HCT116 (cell line): Measurements from ENCODE around the gene SYNGR3. TPM values are rescaled to one million over a fixed set of nuclear protein-coding genes. Genes with fewer than 3 reads are reported as not detected.

Experiments
- ATAC-seq: fragments of 200-7000 bp; cut with Tn5 transposase; 2 replicates; pipeline ENCODE4 v1.9.1; 2020; ENCODE audit warnings: mild to moderate bottlenecking, moderate library complexity
- BruUV-seq: library from RNA; stranded (reverse); fragments of 400-500 nt; replicated peaks from 2 replicates; lab custom pipeline; 2021; lab: Mats Ljungman, UMichigan
- CTCF ChIA-PET: fragments of 300-600 bp; sonication (Branson Sonifier 250); formaldehyde crosslinking; loops from one replicate; lab custom pipeline; 2021; ENCODE audit warnings: antibody characterized with exemption; lab: Charles Lee
- POLR2A ChIA-PET: fragments of 300-600, 350-600 bp; sonication (Branson Sonifier 250); formaldehyde crosslinking; loops from one replicate; lab custom pipeline; 2021; ENCODE audit warnings: antibody characterized with exemption; lab: Charles Lee
- RAD21 ChIA-PET, 2 experiments: fragments of 300-600 bp; sonication (Branson Sonifier 250); formaldehyde crosslinking; loops; one replicate each; lab custom pipeline; 2023; ENCODE audit warnings: low total read pairs in 2 of 2; ENCODE audit not compliant: uncharacterized antibody in 2 of 2, unreplicated experiment in 2 of 2, low non-redundant PET in 1 of 2; lab: Charles Lee
- DNase-seq: peaks from one replicate; pipeline ENCODE4 v3.0.0-alpha.2; 2010; ENCODE audit warnings: low read depth, low spot score
- H2AFZ ChIP-seq: fragments of 200-600 bp; shearing (Covaris generic), sonication (generic); 2 replicates; pipeline ENCODE4 v1.6.1; 2017; ENCODE audit warnings: low read depth, mixed run types, mixed read lengths, antibody characterized with exemption, low read length; ENCODE audit not compliant: poor library complexity, severe bottlenecking
- H3K27ac ChIP-seq: 2 replicates; pipeline ENCODE4 v1.5.1; 2012; ENCODE audit warnings: low read depth, low read length
- H3K27me3 ChIP-seq: fragments of 200-600 bp; sonication (generic); 2 replicates; pipeline ENCODE4 v1.6.1; 2016; ENCODE audit warnings: mixed run types, low read length, mixed read lengths; ENCODE audit not compliant: insufficient read depth
- H3K36me3 ChIP-seq, 2 experiments: fragments of 200-500 bp in 1 of 2; fragments of 200-600 bp in 1 of 2; sonication (Bioruptor generic) in 1 of 2; sonication (generic) in 1 of 2; 2 replicates each; pipeline versions ENCODE4 v1.5.1 to v1.6.1; 2014 to 2016; ENCODE audit warnings: low read length in 2 of 2, inconsistent platforms in 1 of 2, mixed read lengths in 1 of 2, mixed run types in 1 of 2; ENCODE audit not compliant: insufficient read depth in 2 of 2, control insufficient read depth in 1 of 2
- H3K4me1 ChIP-seq, 2 experiments: fragments of 200-600 bp in 1 of 2; sonication (generic) in 1 of 2; 2 replicates each; pipeline versions ENCODE4 v1.5.1 to v1.6.1; 2012 to 2017; ENCODE audit warnings: low read length in 2 of 2, inconsistent platforms in 1 of 2, mild to moderate bottlenecking in 1 of 2, mixed read lengths in 1 of 2, mixed run types in 1 of 2, moderate library complexity in 1 of 2; ENCODE audit not compliant: insufficient read depth in 2 of 2, control insufficient read depth in 1 of 2
- H3K4me2 ChIP-seq: fragments of 200-600 bp; sonication (generic); 2 replicates; pipeline ENCODE4 v1.6.1; 2017; ENCODE audit warnings: mixed run types, low read length, mixed read lengths
- H3K4me3 ChIP-seq, 2 experiments: fragments of 200-600 bp in 1 of 2; sonication (generic) in 1 of 2; replicated peaks in 1 of 2; 2 replicates each; pipeline ENCODE4 v1.5.1; 2011 to 2016; ENCODE audit warnings: low read length in 2 of 2, control low read depth in 1 of 2, low read depth in 1 of 2, mild to moderate bottlenecking in 1 of 2, mixed read lengths in 1 of 2, mixed run types in 1 of 2
- H3K79me2 ChIP-seq: fragments of 200-600 bp; sonication (generic); 2 replicates; pipeline ENCODE4 v1.6.1; 2017; ENCODE audit warnings: mild to moderate bottlenecking, mixed run types, low read length, moderate library complexity, mixed read lengths; ENCODE audit not compliant: insufficient read depth
- H3K9ac ChIP-seq: fragments of 200-600 bp; sonication (generic); 2 replicates; pipeline ENCODE4 v1.6.1; 2016; ENCODE audit warnings: low read length, mixed read lengths
- H3K9me2 ChIP-seq: fragments of 200-600 bp; sonication (generic), shearing (Covaris generic); 2 replicates; pipeline ENCODE4 v1.6.1; 2017; ENCODE audit warnings: mixed run types, mild to moderate bottlenecking, moderate library complexity; ENCODE audit not compliant: insufficient read depth
- H3K9me3 ChIP-seq, 2 experiments: fragments of 200-500 bp in 1 of 2; fragments of 200-600 bp in 1 of 2; sonication (Bioruptor generic) in 1 of 2; sonication (generic) in 1 of 2; 2 replicates each; pipeline ENCODE4 v1.6.1; 2014 to 2017; ENCODE audit warnings: low read length in 2 of 2, mixed read lengths in 2 of 2, inconsistent platforms in 1 of 2, low read depth in 1 of 2, mild to moderate bottlenecking in 1 of 2, mixed run types in 1 of 2, moderate library complexity in 1 of 2; ENCODE audit not compliant: control insufficient read depth in 1 of 2, insufficient read depth in 1 of 2
- H4K20me1 ChIP-seq: fragments of 200-600 bp; sonication (generic), shearing (Covaris generic); 2 replicates; pipeline ENCODE4 v1.6.1; 2017; ENCODE audit warnings: mixed run types, mild to moderate bottlenecking, moderate library complexity; ENCODE audit not compliant: insufficient read depth
- ATF3 ChIP-seq: IDR thresholded peaks from 2 replicates; pipeline ENCODE4 v1.6.1; 2012
- CBX3 ChIP-seq: IDR thresholded peaks from 2 replicates; pipeline ENCODE4 v1.6.1; 2012; ENCODE audit warnings: low read depth
- CEBPB ChIP-seq: IDR thresholded peaks from 2 replicates; pipeline ENCODE4 v1.6.1; 2012; ENCODE audit warnings: low read depth
- CTCF ChIP-seq, 3 experiments: fragments of 200-600 bp in 1 of 3; sonication (generic) in 1 of 3; IDR thresholded peaks in 2 of 3; conservative IDR thresholded peaks in 1 of 3; 2 replicates each; pipeline ENCODE4 v1.5.1; 2012 to 2017; ENCODE audit warnings: low read depth in 2 of 3, low read length in 2 of 3, antibody characterized with exemption in 1 of 3, borderline replicate concordance in 1 of 3, control low read depth in 1 of 3, mild to moderate bottlenecking in 1 of 3, mixed read lengths in 1 of 3, mixed run types in 1 of 3, moderate library complexity in 1 of 3; ENCODE audit not compliant: insufficient read depth in 1 of 3
- EGR1 ChIP-seq: IDR thresholded peaks from 2 replicates; pipeline ENCODE4 v1.6.1; 2012; ENCODE audit warnings: low read depth
- ELF1 ChIP-seq: IDR thresholded peaks from 2 replicates; pipeline ENCODE4 v1.6.1; 2012; ENCODE audit warnings: low read depth, borderline replicate concordance
- EZH2 ChIP-seq: fragments of 200-600 bp; sonication (generic); IDR thresholded peaks from 2 replicates; pipeline ENCODE4 v1.6.1; 2017; ENCODE audit warnings: antibody characterized with exemption, mixed run types
- EZH2phosphoT487 ChIP-seq: fragments of 200-600 bp; IDR thresholded peaks from 2 replicates; pipeline ENCODE4 v1.6.1; 2018; ENCODE audit warnings: antibody characterized with exemption, borderline replicate concordance
- FOSL1 ChIP-seq: IDR thresholded peaks from 2 replicates; pipeline ENCODE4 v1.6.1; 2012; ENCODE audit warnings: low read depth
- POLR2AphosphoS5 ChIP-seq: IDR thresholded peaks from 2 replicates; pipeline ENCODE4 v1.6.1; 2011; ENCODE audit warnings: mild to moderate bottlenecking, low read depth, low read length, moderate library complexity
- SRF ChIP-seq: IDR thresholded peaks from 2 replicates; pipeline ENCODE4 v1.6.1; 2012; ENCODE audit warnings: low read depth
- TCF7L2 ChIP-seq: IDR thresholded peaks from 2 replicates; pipeline ENCODE4 v1.7.0; 2011; ENCODE audit warnings: borderline replicate concordance, inconsistent platforms; ENCODE audit not compliant: insufficient read depth, insufficient read length; ENCODE audit errors: extremely low read depth
- YY1 ChIP-seq: IDR thresholded peaks from 2 replicates; pipeline ENCODE4 v1.6.1; 2011; ENCODE audit warnings: low read length, low read depth, moderate library complexity, mild to moderate bottlenecking; ENCODE audit not compliant: insufficient replicate concordance; ENCODE audit errors: extremely low read depth
- ZFX ChIP-seq: fragments of 450-650 bp; IDR thresholded peaks from 2 replicates; pipeline ENCODE4 v1.6.1; 2017
- ZNF274 ChIP-seq: fragments of 200-500 bp; sonication (Bioruptor generic); IDR thresholded peaks from 2 replicates; pipeline ENCODE4 v1.6.1; 2014; ENCODE audit warnings: mild to moderate bottlenecking, low read depth, low read length, inconsistent platforms
- intact Hi-C: fragments of 100-400 bp; cut with micrococcal nuclease; formaldehyde crosslinking; loops from 2 replicates; pipeline ENCODE4 v1.10.0; 2022
- total RNA-seq: library from RNA; stranded (reverse); gene quantifications from one replicate; pipeline ENCODE4 v1.2.1, GENCODE V29; 2021; ENCODE audit not compliant: unreplicated experiment

Gene SYNGR3
- total RNA-seq, 1 experiment from 2014 or later, result 11.5 TPM

GRCh38 chr16:2003231-2003826 lies 13.6 kb downstream of the SYNGR3 start:
- Histone ChIP-seq H3K9me3 (no peaks in the 10 kb centered on the region), H3K27ac (peak overlapping the region; percentile 19; the same call in 1 of the 2 replicates), H3K4me1 (peaks cover 20 to 45% of the 10 kb centered on the region in 2 experiments), H4K20me1 (peaks cover 4% of the 10 kb centered on the region; the same call in 1 of the 2 replicates), H3K27me3 (no peaks in the 10 kb centered on the region), H3K9me2 (no peaks in the 10 kb centered on the region), H3K4me2 (peak overlapping the region; percentile 8; the same call in 1 of the 2 replicates), H3K9ac (no peak overlapping the region), H3K36me3 (peaks cover 23 to 46% of the 10 kb centered on the region in 2 experiments; a peak in 3 of 4 replicates), H2AFZ (no peak overlapping the region), H3K4me3 (no peak overlapping the region), H3K79me2 (peaks cover 70% of the 10 kb centered on the region)
- intact Hi-C loops, result loop anchor here (5.0 kb wide), 1 partner anchor 139 kb away; no protein-coding TSS in a partner anchor
- RAD21 ChIA-PET, result interaction anchor here in 1 of 2 experiments (1.0 kb wide), 1 partner anchor 137 kb away, joined by 7 read pairs; no protein-coding TSS in a partner anchor
- CTCF ChIA-PET, result interaction anchor here (0.8 to 1.6 kb wide), 10 partner anchors 12 to 141 kb away, joined by 3 to 20 read pairs (median 4); partner anchors contain the start of gene TBL3
- TF ChIP-seq EZH2phosphoT487 (no peak), EGR1 (no peak), FOSL1 (no peak), TCF7L2 (no peak), SRF (no peak)
- BruUV-seq, result no TSS peak
- ATAC-seq, result no peak
- no peak for DNase-seq
- POLR2A ChIA-PET, result interaction anchor here (0.8 to 2.6 kb wide), 5 partner anchors 11 to 152 kb away, joined by 3 to 10 read pairs (median 6); partner anchors contain the start of genes RPS2 and TRAF7

- POLR2A ChIA-PET, result interaction anchor here (0.8 to 2.6 kb wide), 5 partner anchors 11 to 151 kb away, joined by 3 to 10 read pairs (median 6); partner anchors contain the start of genes RPS2 and TRAF7
- peak; percentile 91 for ATAC-seq
- TF ChIP-seq ELF1, result no peak
- no peak for TF ChIP-seq EZH2
- TF ChIP-seq ATF3, result no peak
- peak; percentile 93 to 99 (median 99) for TF ChIP-seq CTCF (IDR thresholded peaks at IDR 0.05 in 2 of 3, conservative IDR thresholded peaks at IDR 0.05 in 1 of 3; ENCODE audit: borderline replicate concordance in 1 of 3, insufficient read depth in 1 of 3, low read depth in 2 of 3, low read length in 2 of 3)
- TF ChIP-seq CEBPB, result no peak
- peak; percentile 75 for TF ChIP-seq YY1
- no peak for TF ChIP-seq ZFX
- TF ChIP-seq POLR2AphosphoS5, result peak; percentile 58
- no peak for TF ChIP-seq EGR1
- TF ChIP-seq TCF7L2, result no peak
- no peak for TF ChIP-seq CBX3
- TF ChIP-seq ZNF274, result no peak
These were observed 14.3 kb downstream of the SYNGR3 start for GRCh38 chr16:2003827-2004641.

More at GRCh38 chr16:2003827-2004641, 14.3 kb downstream of the SYNGR3 start:
- Histone ChIP-seq H3K4me1 (peaks cover 23 to 50% of the 10 kb centered on the region in 2 experiments), H3K9me3 (no peaks in the 10 kb centered on the region), H3K27ac (peak overlapping the region; percentile 62; the same call in 1 of the 2 replicates), H3K27me3 (no peaks in the 10 kb centered on the region), H3K79me2 (peaks cover 77% of the 10 kb centered on the region), H3K4me3 (no peak overlapping the region), H3K4me2 (peak overlapping the region; percentile 41), H3K9me2 (no peaks in the 10 kb centered on the region), H2AFZ (no peak overlapping the region), H3K9ac (peak overlapping the region; percentile 23), H3K36me3 (peaks cover 23 to 42% of the 10 kb centered on the region in 2 experiments; a peak in 3 of 4 replicates), H4K20me1 (peaks cover 9% of the 10 kb centered on the region; the same call in 1 of the 2 replicates)
- RAD21 ChIA-PET, result interaction anchor here (0.8 to 1.0 kb wide), 2 partner anchors 136 to 137 kb away, joined by 4 to 7 read pairs; no protein-coding TSS in a partner anchor
- CTCF ChIA-PET, result interaction anchor here (0.5 to 1.6 kb wide), 19 partner anchors 9 to 247 kb away, joined by 3 to 20 read pairs (median 4); partner anchors contain the start of genes ECI1, NPW, NTHL1 and TBL3
- peak; percentile 87 for DNase-seq
- no TSS peak for BruUV-seq
- intact Hi-C loops, result loop anchor here (5.0 kb wide), 1 partner anchor 138 kb away; no protein-coding TSS in a partner anchor
